Liver (tissue), 9 donors: ENCODE measurements around the gene RPL23. TPM values are rescaled to one million over a fixed set of nuclear protein-coding genes. Genes with fewer than 3 reads are reported as not detected.

Experiments
- DNase-seq: peaks from one replicate; pipeline ENCODE4 v3.0.0-alpha.2; 2017; ENCODE audit warnings: low spot score
- H3K27ac ChIP-seq, 2 donors: one replicate each; pipeline ENCODE4 v1.7.0; 2013; ENCODE audit warnings: inconsistent platforms in 2 of 2, low read length in 2 of 2, control low read depth in 1 of 2, low read depth in 1 of 2, mild to moderate bottlenecking in 1 of 2
- H3K27me3 ChIP-seq, 4 donors: one replicate each; pipeline versions ENCODE4 v1.6.1 to v1.7.0; 2013; ENCODE audit warnings: low read length in 3 of 4, inconsistent platforms in 1 of 4, mild to moderate bottlenecking in 1 of 4, moderate library complexity in 1 of 4; ENCODE audit not compliant: control insufficient read depth in 4 of 4, insufficient read depth in 4 of 4
- H3K36me3 ChIP-seq, 4 donors: one replicate each; pipeline versions ENCODE4 v1.6.1 to v1.7.0; 2013; ENCODE audit warnings: low read length in 3 of 4, mild to moderate bottlenecking in 3 of 4, low read depth in 1 of 4, moderate library complexity in 1 of 4; ENCODE audit not compliant: control insufficient read depth in 4 of 4, insufficient read depth in 3 of 4
- H3K4me1 ChIP-seq, 4 donors: one replicate each; pipeline versions ENCODE4 v1.6.1 to v1.7.0; 2013; ENCODE audit warnings: low read length in 3 of 4, mild to moderate bottlenecking in 3 of 4, moderate library complexity in 1 of 4; ENCODE audit not compliant: control insufficient read depth in 4 of 4, insufficient read depth in 4 of 4
- H3K4me3 ChIP-seq, 3 donors: one replicate each; pipeline versions ENCODE4 v1.6.1 to v1.7.0; 2013; ENCODE audit warnings: low read length in 3 of 3, control low read depth in 1 of 3, low read depth in 1 of 3, mild to moderate bottlenecking in 1 of 3
- H3K9ac ChIP-seq, 2 donors: one replicate each; pipeline ENCODE4 v1.7.0; 2013; ENCODE audit warnings: low read length in 2 of 2, mild to moderate bottlenecking in 2 of 2, moderate library complexity in 2 of 2, control low read depth in 1 of 2, low read depth in 1 of 2
- H3K9me3 ChIP-seq, 4 donors: one replicate each; pipeline versions ENCODE4 v1.6.1 to v1.7.0; 2013; ENCODE audit warnings: low read length in 3 of 4; ENCODE audit not compliant: control insufficient read depth in 4 of 4
- CTCF ChIP-seq: fragments of 150-350 bp; IDR thresholded peaks from 2 replicates; pipeline ENCODE4 v1.5.1; 2017; ENCODE audit warnings: improper control_type of control experiment, low read depth, low read length; ENCODE audit not compliant: missing input control
- EGR1 ChIP-seq, 2 donors: IDR thresholded peaks; 2 replicates each; pipeline ENCODE4 v1.6.1; 2016 to 2018; ENCODE audit warnings: antibody characterized with exemption in 2 of 2, low read depth in 2 of 2
- FOXA1 ChIP-seq: IDR thresholded peaks from 2 replicates; pipeline ENCODE4 v1.6.1; 2016; ENCODE audit warnings: antibody characterized with exemption
- FOXA2 ChIP-seq: IDR thresholded peaks from 2 replicates; pipeline ENCODE4 v1.6.1; 2016; ENCODE audit warnings: antibody characterized with exemption
- HNF4A ChIP-seq, 2 donors: conservative IDR thresholded peaks; 2 replicates each; pipeline ENCODE4 v1.6.1; 2016; ENCODE audit warnings: antibody characterized with exemption in 2 of 2, mild to moderate bottlenecking in 2 of 2
- HNF4G ChIP-seq: IDR thresholded peaks from 2 replicates; pipeline ENCODE4 v1.6.1; 2016; ENCODE audit warnings: antibody characterized with exemption
- JUND ChIP-seq, 2 donors: IDR thresholded peaks; 2 replicates each; pipeline ENCODE4 v1.6.1; 2016; ENCODE audit warnings: antibody characterized with exemption in 2 of 2
- NR2F2 ChIP-seq: IDR thresholded peaks from 2 replicates; pipeline ENCODE4 v1.6.1; 2016; ENCODE audit warnings: antibody characterized with exemption
- RAD21 ChIP-seq, 2 donors: IDR thresholded peaks; 2 replicates each; pipeline ENCODE4 v1.6.1; 2016; ENCODE audit warnings: antibody characterized with exemption in 2 of 2, mild to moderate bottlenecking in 2 of 2
- RXRA ChIP-seq, 2 donors: IDR thresholded peaks; 2 replicates each; pipeline ENCODE4 v1.6.1; 2017 to 2018; ENCODE audit warnings: antibody characterized with exemption in 2 of 2, mild to moderate bottlenecking in 1 of 2
- SP1 ChIP-seq: IDR thresholded peaks from 2 replicates; pipeline ENCODE4 v1.6.1; 2018; ENCODE audit warnings: antibody characterized with exemption, mild to moderate bottlenecking
- TAF1 ChIP-seq: conservative IDR thresholded peaks from 2 replicates; pipeline ENCODE4 v1.6.1; 2016; ENCODE audit warnings: antibody characterized with exemption, mild to moderate bottlenecking
- YY1 ChIP-seq: IDR thresholded peaks from 2 replicates; pipeline ENCODE4 v1.6.1; 2016; ENCODE audit warnings: antibody characterized with exemption, mild to moderate bottlenecking
- WGBS: extraction: QIAGEN DNeasy Blood & Tissue Kit; methylation state at CpG from one replicate; pipeline ENCODE4 v1.1.7; 2013; 5-methylcytosine and 5-hydroxymethylcytosine counted together
- polyA plus RNA-seq, 2 donors: library from polyadenylated mRNA; stranded (reverse) in 1 of 2; unstranded in 1 of 2; fragments of 200-250 nt in 1 of 2; fragments of >200 nt in 1 of 2; fragmentation: Nextera tagmentation in 1 of 2; extraction: Ambion mirVana in 1 of 2; gene quantifications; one replicate each; pipeline versions ENCODE4 v1.2.1 to v1.2.3, GENCODE V29; 2013 to 2015
- total RNA-seq, 2 donors: library from RNA; depleted of rRNA; stranded (reverse); fragments of >200 nt; gene quantifications; one replicate each; pipeline ENCODE4 v1.2.3, GENCODE V29; 2014
- TF ChIP-seq, protein P1 (sequence below): IDR thresholded peaks from 2 replicates; pipeline ENCODE4 v1.6.1; 2016; ENCODE audit warnings: antibody characterized with exemption
- TF ChIP-seq, protein P2 (sequence below): IDR thresholded peaks from 2 replicates; pipeline ENCODE4 v1.6.1; 2016; ENCODE audit warnings: antibody characterized with exemption
- TF ChIP-seq, protein P3 (sequence below): IDR thresholded peaks from 2 replicates; pipeline ENCODE4 v1.6.1; 2016; ENCODE audit warnings: antibody characterized with exemption, mild to moderate bottlenecking
- TF ChIP-seq, protein P4 (sequence below): IDR thresholded peaks from 2 replicates; pipeline ENCODE4 v1.6.1; 2016; ENCODE audit warnings: antibody characterized with exemption
- donor health status: healthy.
- donor health status: healthy.
- donor health status: healthy.
- donor health status: healthy.
- donor health status: healthy.

Gene RPL23
- total and polyA plus RNA-seq, 4 donors = 284 to 797 (median 646) TPM

DNA sequence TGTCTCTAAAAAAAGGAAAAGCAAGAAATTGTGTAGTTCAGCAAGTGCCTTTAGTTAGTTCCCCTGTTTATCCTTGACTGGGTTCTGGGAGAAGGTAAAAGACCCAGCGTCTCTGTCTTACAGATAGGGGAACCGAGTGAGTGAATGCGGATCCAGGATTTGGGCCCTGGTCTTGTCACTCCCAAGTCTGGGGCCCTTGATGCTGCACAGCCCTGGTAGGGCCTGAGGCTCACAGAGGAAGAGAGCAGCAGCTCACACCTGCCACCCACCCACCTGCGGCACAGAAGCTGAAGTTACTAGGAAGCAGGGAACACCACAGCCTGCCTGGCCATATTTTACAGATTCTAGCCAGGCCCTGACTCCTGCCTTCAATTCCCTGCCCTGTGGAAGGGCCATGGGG is 38.6 kb upstream of the RPL23 start:
- H3K27ac ChIP-seq = no peak overlapping the region
- H3K4me3 ChIP-seq = no peak overlapping the region
- peaks cover 7 to 19% (median 14%) of the 10 kb centered on the region in 4 donors for H3K36me3 ChIP-seq
- no peak overlapping the region for H3K9ac ChIP-seq
- peaks cover 25 to 48% (median 37%) of the 10 kb centered on the region in 4 donors for H3K4me1 ChIP-seq
- 84% methylated on average over 4 of the region's 4 CpGs for WGBS
- no peaks in the 10 kb centered on the region for H3K27me3 ChIP-seq
- no peak for TF ChIP-seq HNF4A (conservative IDR thresholded peaks at IDR 0.05)
- TF ChIP-seq FOXA1 = no peak
- TF ChIP-seq, protein P1, sequence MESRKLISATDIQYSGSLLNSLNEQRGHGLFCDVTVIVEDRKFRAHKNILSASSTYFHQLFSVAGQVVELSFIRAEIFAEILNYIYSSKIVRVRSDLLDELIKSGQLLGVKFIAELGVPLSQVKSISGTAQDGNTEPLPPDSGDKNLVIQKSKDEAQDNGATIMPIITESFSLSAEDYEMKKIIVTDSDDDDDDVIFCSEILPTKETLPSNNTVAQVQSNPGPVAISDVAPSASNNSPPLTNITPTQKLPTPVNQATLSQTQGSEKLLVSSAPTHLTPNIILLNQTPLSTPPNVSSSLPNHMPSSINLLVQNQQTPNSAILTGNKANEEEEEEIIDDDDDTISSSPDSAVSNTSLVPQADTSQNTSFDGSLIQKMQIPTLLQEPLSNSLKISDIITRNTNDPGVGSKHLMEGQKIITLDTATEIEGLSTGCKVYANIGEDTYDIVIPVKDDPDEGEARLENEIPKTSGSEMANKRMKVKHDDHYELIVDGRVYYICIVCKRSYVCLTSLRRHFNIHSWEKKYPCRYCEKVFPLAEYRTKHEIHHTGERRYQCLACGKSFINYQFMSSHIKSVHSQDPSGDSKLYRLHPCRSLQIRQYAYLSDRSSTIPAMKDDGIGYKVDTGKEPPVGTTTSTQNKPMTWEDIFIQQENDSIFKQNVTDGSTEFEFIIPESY = no peak
- TF ChIP-seq, protein P2, sequence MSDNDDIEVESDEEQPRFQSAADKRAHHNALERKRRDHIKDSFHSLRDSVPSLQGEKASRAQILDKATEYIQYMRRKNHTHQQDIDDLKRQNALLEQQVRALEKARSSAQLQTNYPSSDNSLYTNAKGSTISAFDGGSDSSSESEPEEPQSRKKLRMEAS = no peak
- no peak for DNase-seq
- no peaks in the 10 kb centered on the region for H3K9me3 ChIP-seq

- Histone ChIP-seq H3K27me3 (no peaks in the 10 kb centered on the region), H3K4me1 (peaks cover 24 to 46% (median 36%) of the 10 kb centered on the region in 4 donors), H3K9ac (no peak overlapping the region), H3K9me3 (no peaks in the 10 kb centered on the region), H3K36me3 (peaks cover 7 to 19% (median 14%) of the 10 kb centered on the region in 4 donors), H3K4me3 (no peak overlapping the region), H3K27ac (no peak overlapping the region)
- WGBS = 85% methylated on average over 8 of the region's 8 CpGs
- TF ChIP-seq, protein P1 = no peak
- no peak for TF ChIP-seq NR2F2
- TF ChIP-seq RXRA (IDR thresholded peaks at IDR 0.05) = no peak
- TF ChIP-seq, protein P3, sequence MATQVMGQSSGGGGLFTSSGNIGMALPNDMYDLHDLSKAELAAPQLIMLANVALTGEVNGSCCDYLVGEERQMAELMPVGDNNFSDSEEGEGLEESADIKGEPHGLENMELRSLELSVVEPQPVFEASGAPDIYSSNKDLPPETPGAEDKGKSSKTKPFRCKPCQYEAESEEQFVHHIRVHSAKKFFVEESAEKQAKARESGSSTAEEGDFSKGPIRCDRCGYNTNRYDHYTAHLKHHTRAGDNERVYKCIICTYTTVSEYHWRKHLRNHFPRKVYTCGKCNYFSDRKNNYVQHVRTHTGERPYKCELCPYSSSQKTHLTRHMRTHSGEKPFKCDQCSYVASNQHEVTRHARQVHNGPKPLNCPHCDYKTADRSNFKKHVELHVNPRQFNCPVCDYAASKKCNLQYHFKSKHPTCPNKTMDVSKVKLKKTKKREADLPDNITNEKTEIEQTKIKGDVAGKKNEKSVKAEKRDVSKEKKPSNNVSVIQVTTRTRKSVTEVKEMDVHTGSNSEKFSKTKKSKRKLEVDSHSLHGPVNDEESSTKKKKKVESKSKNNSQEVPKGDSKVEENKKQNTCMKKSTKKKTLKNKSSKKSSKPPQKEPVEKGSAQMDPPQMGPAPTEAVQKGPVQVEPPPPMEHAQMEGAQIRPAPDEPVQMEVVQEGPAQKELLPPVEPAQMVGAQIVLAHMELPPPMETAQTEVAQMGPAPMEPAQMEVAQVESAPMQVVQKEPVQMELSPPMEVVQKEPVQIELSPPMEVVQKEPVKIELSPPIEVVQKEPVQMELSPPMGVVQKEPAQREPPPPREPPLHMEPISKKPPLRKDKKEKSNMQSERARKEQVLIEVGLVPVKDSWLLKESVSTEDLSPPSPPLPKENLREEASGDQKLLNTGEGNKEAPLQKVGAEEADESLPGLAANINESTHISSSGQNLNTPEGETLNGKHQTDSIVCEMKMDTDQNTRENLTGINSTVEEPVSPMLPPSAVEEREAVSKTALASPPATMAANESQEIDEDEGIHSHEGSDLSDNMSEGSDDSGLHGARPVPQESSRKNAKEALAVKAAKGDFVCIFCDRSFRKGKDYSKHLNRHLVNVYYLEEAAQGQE = no peak
- TF ChIP-seq YY1 = no peak
- TF ChIP-seq RAD21 (IDR thresholded peaks at IDR 0.05) = no peak
- TF ChIP-seq, protein P4, sequence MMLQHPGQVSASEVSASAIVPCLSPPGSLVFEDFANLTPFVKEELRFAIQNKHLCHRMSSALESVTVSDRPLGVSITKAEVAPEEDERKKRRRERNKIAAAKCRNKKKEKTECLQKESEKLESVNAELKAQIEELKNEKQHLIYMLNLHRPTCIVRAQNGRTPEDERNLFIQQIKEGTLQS = no peak
- no peak for TF ChIP-seq TAF1
- TF ChIP-seq FOXA1 = no peak
- no peak for TF ChIP-seq FOXA2
- TF ChIP-seq CTCF = no peak
- TF ChIP-seq JUND (IDR thresholded peaks at IDR 0.05) = no peak
- TF ChIP-seq EGR1 (IDR thresholded peaks at IDR 0.05; ENCODE audit: low read depth in 2 of 2) = no peak
- TF ChIP-seq HNF4A (conservative IDR thresholded peaks at IDR 0.05) = no peak
- no peak for TF ChIP-seq HNF4G
- TF ChIP-seq SP1 = no peak
- DNase-seq = no peak
These were observed 37.9 kb upstream of the RPL23 start for GRCh38 chr17:38891441-38891840.
